GM19397 (cell line): ENCODE measurements around the gene ZNF219.
A peak's percentile ranks its signal among the peaks of the same experiment; 100 is the strongest.

Source experiments
- ATAC-seq: cut with Tn5 transposase; IDR thresholded peaks from one replicate; pipeline ENCODE4 v1.9.1; 2021; ENCODE audit warnings: mild to moderate bottlenecking, moderate library complexity; ENCODE audit not compliant: unreplicated experiment

ZNF219 gene

GRCh38 chr14:21098076-21098891 is at the start of gene ZNF219:
Gene ZNF219, minus strand, starts transcription at chr14:21098655. Its CDS starts 5,064 bp downstream, at chr14:21093591.
- no peak for ATAC-seq

GRCh38 chr14:21145437-21145836 is 47.0 kb upstream of the ZNF219 start:
- no peak for ATAC-seq

DNA sequence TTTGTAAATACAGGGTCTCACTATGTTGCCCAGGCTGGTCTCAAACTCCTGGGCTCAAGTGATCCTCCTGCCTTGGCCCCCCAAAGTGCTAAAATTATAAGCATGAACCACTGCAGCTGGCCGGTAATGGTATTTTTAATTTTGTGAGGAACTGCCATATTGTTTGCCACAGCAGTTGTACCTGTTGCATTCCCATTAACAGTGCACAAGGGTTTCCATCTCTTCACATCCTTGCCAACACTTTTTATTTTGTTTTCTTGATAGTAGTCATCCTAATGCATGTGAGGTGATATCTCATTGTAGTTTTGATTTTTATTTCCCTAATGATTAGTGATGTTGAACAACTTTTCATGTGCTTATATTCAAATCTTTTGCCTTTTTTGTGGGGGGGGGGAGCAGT is 43.9 kb upstream of the ZNF219 start:
- ATAC-seq, result no peak

GRCh38 chr14:21136024-21136423 is 37.6 kb upstream of the ZNF219 start:
- ATAC-seq, result no peak

DNA sequence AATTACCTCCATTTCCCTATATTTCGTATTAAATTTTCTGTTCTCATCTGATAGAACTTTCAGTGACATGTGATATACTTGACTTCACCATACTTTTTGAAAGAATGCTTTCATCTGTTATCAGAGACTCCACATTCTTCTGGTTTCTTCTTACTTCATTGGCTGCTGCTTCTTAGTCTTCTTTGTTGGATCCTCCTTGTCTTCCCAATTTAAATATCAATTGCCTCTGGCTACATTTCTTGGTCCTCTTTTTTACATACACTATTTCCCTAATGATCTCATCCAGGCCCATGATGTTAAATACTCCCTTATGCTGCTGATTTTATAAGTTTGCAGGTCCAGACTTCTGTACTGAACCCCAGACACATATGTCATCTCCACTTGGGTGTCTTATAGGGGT is 35.4 kb upstream of the ZNF219 start:
- no peak for ATAC-seq

DNA sequence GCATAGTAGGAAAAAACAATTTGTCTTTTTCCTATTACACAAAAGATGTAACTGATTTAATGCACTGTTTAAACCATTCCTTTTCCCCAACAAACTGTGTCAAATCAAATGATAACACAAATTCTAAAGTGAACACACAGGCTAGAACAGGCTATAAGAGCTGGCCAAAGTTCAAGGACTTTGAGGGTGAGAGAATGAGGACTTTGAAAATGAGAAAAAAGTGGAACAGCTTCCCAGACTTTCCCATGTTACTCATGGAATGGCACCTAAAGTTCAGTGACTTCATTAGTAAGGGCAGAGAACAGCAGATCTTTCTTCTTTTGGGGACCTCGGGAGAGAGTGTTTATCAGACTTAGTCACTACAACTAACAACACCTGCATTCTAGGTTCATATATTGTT is 25.0 kb upstream of the ZNF219 start:
- ATAC-seq, result no peak

- no peak for ATAC-seq
Measured at GRCh38 chr14:21121122-21121521, 22.7 kb upstream of the ZNF219 start.

- ATAC-seq, result no peak
Measured at GRCh38 chr14:21120686-21121085, 22.2 kb upstream of the ZNF219 start.

GRCh38 chr14:21118933-21119332 is 20.5 kb upstream of the ZNF219 start:
- ATAC-seq, result no peak

DNA sequence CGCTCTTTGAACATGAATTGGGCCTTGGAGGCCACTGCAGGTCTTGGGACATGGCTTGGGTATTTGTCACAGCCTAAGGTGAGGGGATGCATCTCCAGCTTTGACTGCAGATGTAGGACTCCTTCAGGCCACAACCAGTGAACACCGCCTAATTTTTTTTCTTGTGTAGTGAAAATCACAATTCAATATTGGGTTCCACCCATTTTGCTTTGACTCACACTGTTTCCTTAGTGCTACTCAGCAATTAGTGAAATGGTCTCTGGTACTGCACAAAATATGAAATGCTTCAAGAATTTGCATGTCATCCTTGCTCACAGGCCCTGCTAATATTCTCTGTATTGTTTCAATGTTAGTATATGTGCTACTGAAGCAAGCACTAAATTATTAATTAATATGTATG is 14.9 kb upstream of the ZNF219 start:
- no peak for ATAC-seq

- ATAC-seq, result no peak
Measured at GRCh38 chr14:21112255-21112654, 13.8 kb upstream of the ZNF219 start.

DNA sequence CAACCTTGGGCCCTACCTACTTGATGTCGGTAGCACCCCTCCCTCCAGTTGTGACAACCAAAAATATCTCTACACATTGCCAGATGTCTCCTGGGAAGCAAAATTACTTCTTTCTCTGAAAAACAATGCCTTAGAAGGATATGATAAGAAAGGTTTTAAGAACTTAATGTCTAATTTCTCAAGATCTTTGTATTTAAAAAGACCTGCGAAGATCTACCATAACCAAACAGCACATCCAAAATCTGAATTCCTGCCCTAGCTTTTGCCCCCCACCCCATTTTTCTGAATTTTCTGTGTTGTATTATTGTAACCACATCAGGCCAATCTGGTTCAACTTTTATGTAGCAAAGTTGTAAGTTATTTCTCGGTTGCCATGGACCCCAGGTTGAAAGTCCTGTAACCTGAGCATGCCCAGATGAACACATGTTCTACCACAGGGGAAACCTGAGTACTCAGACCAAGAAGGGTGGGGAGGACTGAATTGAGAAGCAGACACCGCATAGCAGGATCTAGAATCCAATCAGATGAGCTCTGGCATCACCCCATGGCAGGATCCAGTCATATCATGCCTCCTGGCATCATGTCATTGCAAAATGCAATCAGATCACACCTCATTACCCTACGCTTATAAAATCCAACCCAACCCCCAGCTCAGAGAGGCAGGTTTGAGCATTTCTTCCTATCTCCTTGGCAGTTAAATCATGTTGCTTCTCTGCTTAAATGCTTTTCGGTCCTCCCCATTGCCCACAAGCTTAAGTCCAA is 11.1 kb upstream of the ZNF219 start:
- ATAC-seq, result no peak

GRCh38 chr14:21108791-21109190 is 10.3 kb upstream of the ZNF219 start:
- ATAC-seq, result no peak

DNA sequence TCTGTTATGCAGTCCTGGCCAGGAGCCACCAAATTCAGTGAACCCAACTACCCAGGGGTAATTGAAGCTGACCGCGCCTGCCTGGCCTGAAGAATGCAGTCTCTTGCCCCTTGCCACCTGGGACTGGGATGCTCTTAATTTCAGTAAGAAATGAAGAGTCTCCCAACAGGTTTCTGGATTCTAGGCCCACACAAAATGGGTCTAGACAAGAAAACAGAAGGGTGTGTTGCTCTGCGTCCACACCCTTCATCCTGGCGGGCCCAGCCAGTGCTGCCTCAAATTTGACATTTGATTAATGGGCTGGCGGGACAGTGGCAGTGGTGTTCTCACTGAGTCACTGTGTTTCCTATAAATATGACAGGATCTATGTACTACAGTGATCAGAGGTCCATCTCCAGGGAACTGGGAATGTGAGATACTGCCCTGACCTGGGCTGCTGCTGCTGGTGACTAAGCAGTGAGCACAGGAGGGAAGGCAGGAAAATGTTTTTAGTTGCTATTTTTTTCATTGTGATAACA is 8.9 kb upstream of the ZNF219 start:
- ATAC-seq, result no peak

DNA sequence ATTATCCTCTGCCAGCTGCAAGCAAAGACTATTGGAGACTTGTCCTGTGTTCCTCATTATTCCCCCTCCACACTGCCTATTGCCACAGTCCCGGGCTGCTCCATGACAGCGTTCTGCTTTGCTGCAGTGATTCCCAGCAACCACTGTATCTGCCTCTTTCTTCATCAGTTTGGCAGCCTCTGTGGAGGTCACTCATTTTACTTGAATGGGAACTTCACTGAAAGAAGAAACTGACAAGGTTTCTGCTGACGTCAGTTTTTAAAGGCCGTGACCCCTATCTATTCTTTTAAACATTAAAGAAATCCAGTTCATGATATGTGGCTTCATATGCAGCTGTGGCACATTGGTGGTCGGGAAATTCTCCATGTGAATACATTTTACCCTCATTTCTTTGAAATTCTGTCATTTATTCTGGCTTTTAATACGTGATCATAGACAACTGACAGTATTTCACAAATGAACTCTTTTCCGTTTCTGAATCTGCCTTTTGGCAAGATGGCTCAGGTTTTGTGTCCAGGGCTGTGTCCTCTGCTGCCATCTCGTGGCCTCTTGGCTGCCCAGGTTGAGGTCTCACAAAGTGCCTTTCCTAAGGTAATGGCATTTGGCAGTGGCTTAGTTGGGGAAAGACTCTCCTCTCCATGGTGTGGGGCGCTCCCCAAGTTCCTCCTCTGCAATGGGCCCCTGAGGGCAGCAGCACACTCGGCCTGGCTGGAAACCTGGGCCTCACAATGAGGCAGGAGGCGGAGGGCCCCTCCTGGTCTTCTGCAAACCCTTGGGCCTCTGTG is 8.2 kb upstream of the ZNF219 start:
- no peak for ATAC-seq

- ATAC-seq, result no peak
Measured at GRCh38 chr14:21106176-21106497, 7.7 kb upstream of the ZNF219 start.

- no peak for ATAC-seq
Measured at GRCh38 chr14:21105095-21105494, 6.6 kb upstream of the ZNF219 start.

DNA sequence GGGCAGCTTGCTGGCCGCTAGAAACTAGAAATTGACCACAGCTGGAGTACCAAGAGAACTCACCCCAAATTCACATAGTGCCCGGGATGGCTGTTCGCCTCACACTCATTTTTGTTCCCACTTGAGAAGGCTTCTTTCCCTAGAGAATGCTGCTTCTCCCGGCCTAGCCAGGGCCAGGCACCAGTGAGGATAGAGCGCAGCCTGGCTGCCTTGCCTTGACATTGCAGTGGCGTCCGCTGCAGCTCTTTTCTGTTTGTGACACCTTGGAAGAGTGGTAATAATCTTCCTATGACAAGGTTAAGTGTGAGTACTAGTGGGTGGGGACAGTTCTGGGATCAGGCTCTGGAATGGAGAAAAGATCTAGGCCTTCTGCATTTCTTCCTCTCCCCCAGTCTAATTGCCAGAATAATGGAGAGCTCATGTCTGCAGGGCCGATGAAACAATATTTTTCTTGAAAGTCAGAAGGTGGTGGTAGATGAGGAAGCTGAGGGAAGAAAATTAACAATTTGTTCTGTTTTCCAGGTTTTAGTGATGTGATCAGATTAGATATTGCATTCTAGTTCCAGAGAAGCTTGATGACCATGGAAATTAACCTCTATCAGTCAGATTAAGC is 6.1 kb upstream of the ZNF219 start:
- ATAC-seq, result peak; percentile 36

DNA sequence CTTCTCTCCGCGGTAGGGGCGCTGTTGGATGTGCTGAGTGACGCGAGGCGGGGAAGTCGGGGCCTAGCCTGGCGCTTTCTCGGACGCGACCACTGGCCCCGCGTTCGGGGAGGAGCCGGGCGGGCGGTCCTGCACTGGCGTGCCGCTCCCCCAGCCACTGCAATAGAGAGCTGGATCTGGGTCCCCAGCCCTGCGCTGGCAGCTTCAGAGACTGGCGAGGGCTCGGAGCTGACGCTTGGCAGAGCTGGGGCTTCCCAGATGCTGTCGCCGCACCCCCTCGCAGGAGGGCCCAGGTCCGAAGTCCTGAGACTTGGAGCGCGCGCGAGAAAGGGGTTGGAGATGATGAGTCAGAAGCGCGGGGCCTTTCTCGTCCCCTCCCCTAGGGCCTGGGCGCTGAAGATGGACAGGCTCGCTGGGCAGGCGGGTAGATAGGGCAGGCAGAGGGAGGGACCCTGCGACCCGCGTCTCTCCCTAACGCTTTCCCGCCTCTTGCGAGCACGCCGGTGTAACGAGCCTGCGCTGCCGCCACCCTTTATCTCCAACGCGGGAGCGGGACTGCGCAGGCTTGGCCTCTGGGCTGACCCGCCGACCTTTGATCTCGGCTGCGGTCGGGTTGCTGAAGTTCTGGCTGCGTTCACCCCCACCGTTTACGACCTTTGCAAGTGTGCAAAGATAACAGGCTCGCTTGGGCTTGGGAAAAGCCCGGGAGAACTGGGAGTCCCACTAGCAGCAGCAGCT is 5.4 kb upstream of the ZNF219 start:
- peak; percentile 92 for ATAC-seq

DNA sequence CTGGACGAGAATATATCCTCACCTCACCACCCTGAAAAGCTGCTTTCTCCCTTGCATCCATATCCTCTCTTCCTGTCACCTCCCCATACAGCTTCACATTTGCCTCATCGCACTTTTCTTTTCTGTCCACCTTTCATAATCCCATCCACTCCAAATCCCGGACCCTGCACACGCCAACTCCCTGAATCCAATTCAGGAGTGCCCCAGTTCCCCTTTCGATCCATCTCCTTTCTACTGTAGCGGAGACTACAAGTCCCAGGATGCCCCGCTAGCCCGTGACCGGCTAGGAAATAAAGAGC is 4.9 kb upstream of the ZNF219 start:
- ATAC-seq, result no peak
